SH-SY5Y (cell line): ENCODE measurements around the gene RAMP1.

Experiments used
- GATA2 ChIP-seq: IDR thresholded peaks from 2 replicates; pipeline ENCODE4 v1.6.1; 2011; ENCODE audit warnings: mild to moderate bottlenecking, low read depth, low read length
- GATA3 ChIP-seq: IDR thresholded peaks from 2 replicates; pipeline ENCODE4 v1.6.1; 2011; ENCODE audit warnings: low read depth, mild to moderate bottlenecking, low read length, moderate library complexity

DNA sequence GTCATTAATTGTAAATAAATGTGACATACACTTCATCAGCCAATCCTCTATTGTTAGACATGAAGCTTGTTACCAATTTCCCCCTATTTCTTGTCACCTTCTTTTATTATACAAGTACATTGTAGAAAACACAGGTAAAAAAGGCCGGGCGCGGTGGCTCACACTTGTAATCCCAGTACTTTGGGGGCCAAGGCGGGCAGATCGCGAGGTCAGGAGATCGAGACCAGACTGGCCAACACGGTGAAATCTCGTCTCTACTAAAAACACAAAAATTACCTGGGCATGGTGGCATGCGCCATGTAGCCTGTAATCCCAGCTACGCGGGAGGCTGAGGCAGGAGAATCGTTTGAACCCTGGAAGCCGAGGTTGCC lies 64.7 kb downstream of the RAMP1 start:
- TF ChIP-seq GATA2: no peak
- TF ChIP-seq GATA3: no peak
